Neural progenitor cell (in vitro differentiated cells): ENCODE data around the gene MRPL51. TPM values are rescaled to one million over a fixed set of nuclear protein-coding genes. Genes with fewer than 3 reads are reported as not detected.

Source experiments
- DNase-seq: peaks from one replicate; pipeline ENCODE4 v3.0.0-alpha.2; 2016; ENCODE audit warnings: low spot score
- H2AFZ ChIP-seq: fragments of 200-600 bp; sonication (generic); replicated peaks from 2 replicates; pipeline ENCODE4 v1.6.1; 2016; ENCODE audit warnings: antibody characterized with exemption
- H3F3A ChIP-seq: fragments of 200-600 bp; sonication (generic); 2 replicates; pipeline ENCODE4 v1.6.1; 2016; ENCODE audit warnings: antibody characterized with exemption, low read depth
- H3K27ac ChIP-seq: fragments of 200-600 bp; sonication (generic); 2 replicates; pipeline ENCODE4 v1.5.1; 2016; ENCODE audit warnings: mild to moderate bottlenecking
- H3K27me3 ChIP-seq: fragments of 200-600 bp; sonication (generic); 2 replicates; pipeline ENCODE4 v1.6.1; 2016; ENCODE audit warnings: mild to moderate bottlenecking, moderate library complexity
- H3K36me3 ChIP-seq: fragments of 200-600 bp; sonication (generic); 2 replicates; pipeline ENCODE4 v1.5.1; 2016
- H3K4me1 ChIP-seq: fragments of 200-600 bp; sonication (generic); 2 replicates; pipeline ENCODE4 v1.6.1; 2016; ENCODE audit warnings: mixed run types
- H3K4me2 ChIP-seq: fragments of 200-600 bp; sonication (generic); 2 replicates; pipeline ENCODE4 v1.6.1; 2016
- H3K4me3 ChIP-seq: fragments of 200-600 bp; sonication (generic); 2 replicates; pipeline ENCODE4 v1.5.1; 2016
- H3K79me2 ChIP-seq: fragments of 200-600 bp; sonication (generic); 2 replicates; pipeline ENCODE4 v1.6.1; 2016; ENCODE audit warnings: low read depth
- H3K9ac ChIP-seq: fragments of 200-600 bp; sonication (generic); 2 replicates; pipeline ENCODE4 v1.6.1; 2016
- H3K9me3 ChIP-seq: fragments of 200-600 bp; sonication (generic); 2 replicates; pipeline ENCODE4 v1.5.1; 2016; ENCODE audit warnings: low read depth
- H4K20me1 ChIP-seq: fragments of 200-600 bp; sonication (generic); 2 replicates; pipeline ENCODE4 v1.6.1; 2016; ENCODE audit warnings: low read depth
- H3K27ac Mint-ChIP-seq: 3 replicates; pipeline ENCODE4 v1.8.0; 2021; ENCODE audit warnings: mixed read lengths
- H3K27me3 Mint-ChIP-seq: 2 replicates; pipeline ENCODE4 v1.8.0; 2022; ENCODE audit warnings: low read depth, mild to moderate bottlenecking, inconsistent platforms, moderate library complexity, mixed read lengths; ENCODE audit not compliant: insufficient read depth
- H3K36me3 Mint-ChIP-seq: 3 replicates; pipeline ENCODE4 v1.8.0; 2021; ENCODE audit warnings: mixed read lengths
- H3K4me1 Mint-ChIP-seq: 3 replicates; pipeline ENCODE4 v1.8.0; 2021; ENCODE audit warnings: mixed read lengths
- H3K4me3 Mint-ChIP-seq: 3 replicates; pipeline ENCODE4 v1.8.0; 2021; ENCODE audit warnings: mild to moderate bottlenecking, moderate library complexity, mixed read lengths
- H3K9me3 Mint-ChIP-seq: 3 replicates; pipeline ENCODE4 v1.8.0; 2020; ENCODE audit warnings: mixed read lengths
- CTCF ChIP-seq: fragments of 200-600 bp; sonication (generic); IDR thresholded peaks from 2 replicates; pipeline ENCODE4 v1.5.1; 2017; ENCODE audit warnings: antibody characterized with exemption, mild to moderate bottlenecking
- EZH2 ChIP-seq: fragments of 200-600 bp; sonication (generic); IDR thresholded peaks from 2 replicates; pipeline ENCODE4 v1.6.1; 2017; ENCODE audit warnings: antibody characterized with exemption, mild to moderate bottlenecking, moderate library complexity
- EZH2phosphoT487 ChIP-seq: fragments of 200-600 bp; sonication (generic); IDR thresholded peaks from 2 replicates; pipeline ENCODE4 v1.6.1; 2017; ENCODE audit warnings: antibody characterized with exemption
- total RNA-seq: library from RNA; depleted of rRNA; stranded (reverse); fragments of >200 nt; gene quantifications from 2 replicates; pipeline ENCODE4 v1.2.3, GENCODE V29; 2015; ENCODE audit warnings: low replicate concordance

MRPL51 gene
- total RNA-seq, 1 donor from 2014 or later = 143 TPM

GRCh38 chr12:6465467-6466183 is 27.4 kb downstream of the MRPL51 start:
- Mint-ChIP-seq H3K36me3 (peaks cover 11% of the 10 kb centered on the region), H3K27ac (no peak overlapping the region), H3K9me3 (no peaks in the 10 kb centered on the region), H3K4me1 (peaks cover 18% of the 10 kb centered on the region), H3K4me3 (no peak overlapping the region), H3K27me3 (peaks cover 3% of the 10 kb centered on the region)
- Histone ChIP-seq H2AFZ (no peak overlapping the region), H3F3A (peaks cover 7% of the 10 kb centered on the region), H3K36me3 (no peaks in the 10 kb centered on the region), H3K9me3 (no peaks in the 10 kb centered on the region), H3K9ac (no peak overlapping the region), H3K4me2 (no peak overlapping the region), H3K27me3 (no peaks in the 10 kb centered on the region), H3K27ac (no peak overlapping the region), H3K79me2 (peaks cover 18% of the 10 kb centered on the region), H4K20me1 (no peaks in the 10 kb centered on the region), H3K4me1 (peaks cover 8% of the 10 kb centered on the region), H3K4me3 (no peak overlapping the region)
- TF ChIP-seq EZH2 = no peak
- peak; percentile 83 for TF ChIP-seq CTCF
- DNase-seq = peak; percentile 82

- Histone ChIP-seq H3K27me3 (no peaks in the 10 kb centered on the region), H3K9ac (no peak overlapping the region), H3K27ac (no peak overlapping the region), H4K20me1 (no peaks in the 10 kb centered on the region), H3K9me3 (no peaks in the 10 kb centered on the region), H3K4me2 (no peak overlapping the region), H2AFZ (no peak overlapping the region), H3K79me2 (peaks cover 12% of the 10 kb centered on the region), H3K4me1 (peaks cover 7% of the 10 kb centered on the region), H3K36me3 (no peaks in the 10 kb centered on the region), H3K4me3 (no peak overlapping the region), H3F3A (peaks cover 7% of the 10 kb centered on the region)
- peak overlapping the region; percentile 16 for H3K27ac Mint-ChIP-seq
- H3K36me3 Mint-ChIP-seq = peaks cover 11% of the 10 kb centered on the region
- no peak for DNase-seq
- H3K9me3 Mint-ChIP-seq = no peaks in the 10 kb centered on the region
- H3K4me1 Mint-ChIP-seq = peaks cover 13% of the 10 kb centered on the region
- no peak overlapping the region for H3K4me3 Mint-ChIP-seq
- H3K27me3 Mint-ChIP-seq = peaks cover 2% of the 10 kb centered on the region
- TF ChIP-seq EZH2phosphoT487 (no peak), CTCF (no peak), EZH2 (no peak)
Measured at GRCh38 chr12:6464531-6464930, 28.5 kb downstream of the MRPL51 start.

GRCh38 chr12:6463858-6464257 is 29.2 kb downstream of the MRPL51 start:
- H3K36me3 ChIP-seq = no peaks in the 10 kb centered on the region

More at GRCh38 chr12:6463858-6464257, 29.2 kb downstream of the MRPL51 start:
- H3K27me3 ChIP-seq = no peaks in the 10 kb centered on the region
- no peak overlapping the region for H3K27ac ChIP-seq
- no peaks in the 10 kb centered on the region for H4K20me1 ChIP-seq
- H3K9me3 Mint-ChIP-seq = no peaks in the 10 kb centered on the region
- TF ChIP-seq EZH2 (no peak), EZH2phosphoT487 (no peak), CTCF (no peak)
- no peaks in the 10 kb centered on the region for H3K9me3 ChIP-seq
- no peak overlapping the region for H3K4me2 ChIP-seq
- H3K27ac Mint-ChIP-seq = no peak overlapping the region
- H3K27me3 Mint-ChIP-seq = peaks cover 3% of the 10 kb centered on the region
- peaks cover 7% of the 10 kb centered on the region for H3K4me1 Mint-ChIP-seq
- DNase-seq = no peak
- H3K36me3 Mint-ChIP-seq = peaks cover 11% of the 10 kb centered on the region
- peaks cover under 1% of the 10 kb centered on the region for H3K4me1 ChIP-seq
- H3K4me3 ChIP-seq = no peak overlapping the region
- H3K4me3 Mint-ChIP-seq = no peak overlapping the region
- H2AFZ ChIP-seq = no peak overlapping the region
- peaks cover 6% of the 10 kb centered on the region for H3K79me2 ChIP-seq
- no peak overlapping the region for H3K9ac ChIP-seq
- peaks cover 7% of the 10 kb centered on the region for H3F3A ChIP-seq
